Osteoblast (primary cell): Measurements from ENCODE around the gene PTH. TPM values are rescaled to one million over a fixed set of nuclear protein-coding genes. Genes with fewer than 3 reads are reported as not detected.

Source experiments
- DNase-seq: peaks from one replicate; pipeline ENCODE4 v3.0.0; 2011; ENCODE audit warnings: low spot score, mixed read lengths; ENCODE audit not compliant: insufficient read length; ENCODE audit errors: missing footprints
- H2AFZ ChIP-seq: 2 replicates; pipeline ENCODE4 v1.6.0; 2011; ENCODE audit warnings: mild to moderate bottlenecking, low read length
- H3K27ac ChIP-seq: 2 replicates; pipeline ENCODE4 v1.5.1; 2011; ENCODE audit warnings: mild to moderate bottlenecking, low read depth, low read length, moderate library complexity
- H3K27me3 ChIP-seq: 2 replicates; pipeline ENCODE4 v1.6.0; 2012; ENCODE audit warnings: mild to moderate bottlenecking, control low read depth, inconsistent platforms, low read length, moderate library complexity; ENCODE audit not compliant: insufficient read depth
- H3K36me3 ChIP-seq: 2 replicates; pipeline ENCODE4 v1.5.1; 2011; ENCODE audit warnings: mild to moderate bottlenecking, low read length, control low read depth, moderate library complexity; ENCODE audit not compliant: insufficient read depth
- H3K4me1 ChIP-seq: 2 replicates; pipeline ENCODE4 v1.5.1; 2011; ENCODE audit warnings: mild to moderate bottlenecking, low read length, control low read depth, moderate library complexity; ENCODE audit not compliant: insufficient read depth
- H3K4me2 ChIP-seq: 2 replicates; pipeline ENCODE4 v1.6.0; 2011; ENCODE audit warnings: mild to moderate bottlenecking, low read length; ENCODE audit not compliant: insufficient read depth
- H3K4me3 ChIP-seq: fragments of 200-600 bp; sonication (generic); 3 replicates; pipeline ENCODE4 v1.5.1; 2012; ENCODE audit warnings: mild to moderate bottlenecking, low read length, inconsistent platforms; ENCODE audit not compliant: insufficient read depth
- H3K79me2 ChIP-seq: 2 replicates; pipeline ENCODE4 v1.6.0; 2012; ENCODE audit warnings: mild to moderate bottlenecking, low read length, control low read depth, inconsistent platforms; ENCODE audit not compliant: insufficient read depth
- H3K9me3 ChIP-seq: 2 replicates; pipeline ENCODE4 v1.5.1; 2011; ENCODE audit warnings: low read depth, low read length, control low read depth
- H4K20me1 ChIP-seq: 2 replicates; pipeline ENCODE4 v1.6.0; 2012; ENCODE audit warnings: mild to moderate bottlenecking, low read length, control low read depth; ENCODE audit not compliant: insufficient read depth
- total RNA-seq: library from RNA; depleted of rRNA; stranded (reverse); fragments of >200 nt; gene quantifications from 2 replicates; pipeline ENCODE4 v1.2.3, GENCODE V29; 2012
- TF ChIP-seq, protein P1 (sequence below): IDR thresholded peaks from 2 replicates; pipeline ENCODE4 v1.5.1; 2011; ENCODE audit warnings: mild to moderate bottlenecking, low read depth, low read length, moderate library complexity; ENCODE audit errors: extremely low read depth

Gene PTH
- total RNA-seq, 1 donor, result not detected

DNA sequence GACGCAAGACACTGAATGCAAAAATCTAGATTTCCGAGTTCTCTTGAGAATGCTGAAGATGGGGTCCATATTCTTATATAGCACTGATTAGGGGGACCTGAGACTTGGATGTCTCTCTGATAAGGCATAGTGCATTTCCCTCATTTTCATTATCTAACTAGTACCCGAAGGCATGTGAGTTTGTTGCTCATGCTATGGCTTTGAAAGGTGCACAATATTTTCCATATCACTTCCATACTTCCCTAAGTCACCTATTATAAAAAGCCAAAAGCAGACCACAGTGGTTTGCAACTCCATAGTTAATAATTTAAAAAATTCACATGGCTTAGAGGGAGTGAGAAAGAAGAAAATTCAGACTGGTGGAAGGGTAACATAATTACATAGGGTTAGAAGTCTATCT lies 34.5 kb downstream of the PTH start:
- no peak for DNase-seq
- Histone ChIP-seq H3K4me3 (no peak overlapping the region), H4K20me1 (no peaks in the 10 kb centered on the region), H2AFZ (no peak overlapping the region), H3K36me3 (no peaks in the 10 kb centered on the region), H3K4me1 (peaks cover 17% of the 10 kb centered on the region), H3K9me3 (no peaks in the 10 kb centered on the region), H3K27ac (no peak overlapping the region), H3K4me2 (no peak overlapping the region), H3K79me2 (peaks cover 64% of the 10 kb centered on the region), H3K27me3 (no peaks in the 10 kb centered on the region)
- TF ChIP-seq, protein P1, sequence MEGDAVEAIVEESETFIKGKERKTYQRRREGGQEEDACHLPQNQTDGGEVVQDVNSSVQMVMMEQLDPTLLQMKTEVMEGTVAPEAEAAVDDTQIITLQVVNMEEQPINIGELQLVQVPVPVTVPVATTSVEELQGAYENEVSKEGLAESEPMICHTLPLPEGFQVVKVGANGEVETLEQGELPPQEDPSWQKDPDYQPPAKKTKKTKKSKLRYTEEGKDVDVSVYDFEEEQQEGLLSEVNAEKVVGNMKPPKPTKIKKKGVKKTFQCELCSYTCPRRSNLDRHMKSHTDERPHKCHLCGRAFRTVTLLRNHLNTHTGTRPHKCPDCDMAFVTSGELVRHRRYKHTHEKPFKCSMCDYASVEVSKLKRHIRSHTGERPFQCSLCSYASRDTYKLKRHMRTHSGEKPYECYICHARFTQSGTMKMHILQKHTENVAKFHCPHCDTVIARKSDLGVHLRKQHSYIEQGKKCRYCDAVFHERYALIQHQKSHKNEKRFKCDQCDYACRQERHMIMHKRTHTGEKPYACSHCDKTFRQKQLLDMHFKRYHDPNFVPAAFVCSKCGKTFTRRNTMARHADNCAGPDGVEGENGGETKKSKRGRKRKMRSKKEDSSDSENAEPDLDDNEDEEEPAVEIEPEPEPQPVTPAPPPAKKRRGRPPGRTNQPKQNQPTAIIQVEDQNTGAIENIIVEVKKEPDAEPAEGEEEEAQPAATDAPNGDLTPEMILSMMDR, result no peak

DNA sequence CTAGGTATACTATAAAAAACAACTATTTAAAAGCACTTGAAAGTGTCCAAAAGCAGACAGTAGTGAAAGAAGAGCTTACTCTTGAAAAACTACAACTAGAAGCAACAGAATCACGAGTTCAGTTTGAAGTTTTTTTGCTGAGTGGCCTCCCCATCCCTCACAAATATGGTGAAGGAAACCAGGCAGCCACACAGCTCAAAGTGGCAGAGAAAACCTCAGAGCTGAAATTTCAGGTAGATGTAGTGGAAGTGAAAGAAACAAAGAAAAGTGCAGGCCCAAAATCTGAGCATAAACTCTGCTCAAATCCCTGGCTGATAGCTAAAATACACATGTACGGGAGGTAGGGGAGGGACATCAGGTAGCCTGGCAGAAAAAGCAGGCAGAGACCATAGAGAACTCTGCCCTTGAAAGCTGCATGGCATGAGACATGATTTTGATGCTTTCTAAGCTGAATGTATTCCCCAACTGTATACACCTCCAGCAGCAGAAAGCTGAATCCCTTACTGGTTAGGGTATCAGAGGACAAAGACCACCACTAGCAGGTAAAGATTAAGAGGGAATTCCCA lies 44.9 kb downstream of the PTH start:
- TF ChIP-seq, protein P1, result no peak
- no peaks in the 10 kb centered on the region for H3K9me3 ChIP-seq
- peaks cover 11% of the 10 kb centered on the region for H3K4me1 ChIP-seq
- peaks cover 91% of the 10 kb centered on the region for H3K79me2 ChIP-seq
- H2AFZ ChIP-seq, result no peak overlapping the region
- H3K27ac ChIP-seq, result no peak overlapping the region
- no peaks in the 10 kb centered on the region for H3K36me3 ChIP-seq
- peaks cover 14% of the 10 kb centered on the region for H4K20me1 ChIP-seq
- H3K27me3 ChIP-seq, result no peaks in the 10 kb centered on the region
- no peak overlapping the region for H3K4me2 ChIP-seq
- no peak for DNase-seq
- no peak overlapping the region for H3K4me3 ChIP-seq

DNA sequence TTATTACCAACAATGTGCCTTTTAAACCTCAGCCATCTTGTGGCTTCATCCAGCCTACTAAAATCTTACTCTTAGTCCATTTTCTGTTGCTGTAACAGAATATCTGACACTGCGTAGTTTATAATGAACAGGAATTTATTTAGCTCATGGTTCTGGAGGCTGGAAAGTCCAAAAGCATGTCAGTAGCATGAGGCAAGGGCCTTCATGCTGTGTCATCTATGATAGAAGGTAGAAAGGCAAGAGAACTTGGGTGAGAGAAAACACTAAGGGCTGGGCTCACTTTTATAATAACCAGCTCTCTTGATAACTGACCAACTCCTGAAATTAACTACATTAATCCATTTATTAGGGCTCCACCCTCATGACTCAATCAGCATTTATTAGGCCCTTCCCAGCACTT lies 46.3 kb downstream of the PTH start:
- Histone ChIP-seq H3K36me3 (no peaks in the 10 kb centered on the region), H4K20me1 (peaks cover 5% of the 10 kb centered on the region), H3K4me2 (no peak overlapping the region), H3K9me3 (no peaks in the 10 kb centered on the region), H3K4me1 (peaks cover 11% of the 10 kb centered on the region), H3K79me2 (peaks cover 93% of the 10 kb centered on the region), H3K4me3 (no peak overlapping the region), H3K27ac (no peak overlapping the region), H3K27me3 (no peaks in the 10 kb centered on the region), H2AFZ (no peak overlapping the region)
- TF ChIP-seq, protein P1, result no peak
- DNase-seq, result no peak

DNA sequence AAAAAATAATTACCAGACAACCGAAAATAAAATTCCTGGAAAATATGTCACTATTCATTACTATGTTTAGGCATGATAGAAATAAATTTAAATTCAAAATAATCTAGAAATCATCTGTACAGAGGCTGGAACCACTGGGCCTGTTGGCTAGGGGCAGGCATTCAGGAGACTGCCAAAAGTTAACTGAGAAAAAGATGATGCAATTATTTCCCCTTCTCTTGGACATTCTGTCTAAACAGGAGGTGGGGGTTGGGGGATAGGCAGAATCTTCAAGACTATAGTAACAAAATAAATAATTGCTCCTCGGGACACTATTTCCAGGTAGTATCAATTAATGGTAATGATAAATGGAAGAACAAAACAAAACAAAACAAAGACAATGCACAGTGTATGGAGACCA lies 46.9 kb downstream of the PTH start:
- no peak for DNase-seq
- Histone ChIP-seq H3K4me2 (no peak overlapping the region), H3K27ac (no peak overlapping the region)

More for the DNA sequence above, 46.9 kb downstream of the PTH start:
- peaks cover 11% of the 10 kb centered on the region for H3K4me1 ChIP-seq
- no peak overlapping the region for H3K4me3 ChIP-seq
- H2AFZ ChIP-seq, result no peak overlapping the region
- H3K9me3 ChIP-seq, result no peaks in the 10 kb centered on the region
- H3K79me2 ChIP-seq, result peaks cover 93% of the 10 kb centered on the region
- H3K36me3 ChIP-seq, result no peaks in the 10 kb centered on the region
- H4K20me1 ChIP-seq, result peaks cover 5% of the 10 kb centered on the region
- TF ChIP-seq, protein P1, result no peak
- H3K27me3 ChIP-seq, result no peaks in the 10 kb centered on the region
